Body of pancreas (tissue), 4 donors: Measurements from ENCODE around the gene SLC25A30.
"Not testable (repeated sequence)": the region's sequence is repeated elsewhere in the genome, so short reads cannot be mapped to it uniquely, and the experiment has no call there.

Experiments
- POLR2A ChIP-seq, 3 donors: fragments of 450-650 bp; IDR thresholded peaks; one replicate each; pipeline ENCODE4 v1.6.1; 2016; ENCODE audit warnings: antibody characterized with exemption in 3 of 3, mild to moderate bottlenecking in 2 of 3
- TF ChIP-seq, protein P1 (sequence below), 7 experiments: fragments of 450-650 bp in 4 of 7; fragments of 200-600 bp in 3 of 7; sonication (generic) in 3 of 7; IDR thresholded peaks; one replicate each; pipeline ENCODE4 v1.5.1; 2016 to 2019; ENCODE audit warnings: antibody characterized with exemption in 7 of 7

DNA sequence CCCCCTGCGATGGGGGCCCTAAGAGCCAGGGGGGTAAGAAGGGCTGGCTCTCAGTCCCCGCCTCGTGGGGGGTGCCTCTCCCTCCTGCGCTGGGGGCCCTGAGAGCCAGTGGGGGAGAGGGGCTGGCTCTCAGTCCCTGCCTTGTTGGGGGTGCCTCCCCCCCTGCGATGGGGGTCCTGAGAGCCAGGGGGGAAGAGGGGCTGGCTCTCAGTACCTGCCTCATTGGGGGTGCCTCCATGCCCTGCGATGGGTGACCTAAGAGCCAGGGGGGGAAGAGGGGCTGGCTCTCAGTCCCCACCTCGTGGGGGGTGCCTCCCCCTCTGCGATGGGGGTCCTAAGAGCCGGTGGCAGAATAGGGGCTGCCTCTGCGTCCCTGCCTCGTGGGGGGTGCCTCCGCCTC, 40.9 kb downstream of the SLC25A30 start:
- TF ChIP-seq, protein P1, sequence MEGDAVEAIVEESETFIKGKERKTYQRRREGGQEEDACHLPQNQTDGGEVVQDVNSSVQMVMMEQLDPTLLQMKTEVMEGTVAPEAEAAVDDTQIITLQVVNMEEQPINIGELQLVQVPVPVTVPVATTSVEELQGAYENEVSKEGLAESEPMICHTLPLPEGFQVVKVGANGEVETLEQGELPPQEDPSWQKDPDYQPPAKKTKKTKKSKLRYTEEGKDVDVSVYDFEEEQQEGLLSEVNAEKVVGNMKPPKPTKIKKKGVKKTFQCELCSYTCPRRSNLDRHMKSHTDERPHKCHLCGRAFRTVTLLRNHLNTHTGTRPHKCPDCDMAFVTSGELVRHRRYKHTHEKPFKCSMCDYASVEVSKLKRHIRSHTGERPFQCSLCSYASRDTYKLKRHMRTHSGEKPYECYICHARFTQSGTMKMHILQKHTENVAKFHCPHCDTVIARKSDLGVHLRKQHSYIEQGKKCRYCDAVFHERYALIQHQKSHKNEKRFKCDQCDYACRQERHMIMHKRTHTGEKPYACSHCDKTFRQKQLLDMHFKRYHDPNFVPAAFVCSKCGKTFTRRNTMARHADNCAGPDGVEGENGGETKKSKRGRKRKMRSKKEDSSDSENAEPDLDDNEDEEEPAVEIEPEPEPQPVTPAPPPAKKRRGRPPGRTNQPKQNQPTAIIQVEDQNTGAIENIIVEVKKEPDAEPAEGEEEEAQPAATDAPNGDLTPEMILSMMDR (IDR thresholded peaks at IDR 0.05): not testable (repeated sequence)
- TF ChIP-seq POLR2A (IDR thresholded peaks at IDR 0.05): not testable (repeated sequence)
